ENCODE data around the gene CCDC191. TPM values are rescaled to one million over a fixed set of nuclear protein-coding genes. Genes with fewer than 3 reads are reported as not detected.
A peak's percentile ranks its signal among the peaks of the same experiment; 100 is the strongest.

CCDC191 gene
- total RNA-seq, 2 experiments from 2014 or later = 3.6 to 3.7 TPM

DNA sequence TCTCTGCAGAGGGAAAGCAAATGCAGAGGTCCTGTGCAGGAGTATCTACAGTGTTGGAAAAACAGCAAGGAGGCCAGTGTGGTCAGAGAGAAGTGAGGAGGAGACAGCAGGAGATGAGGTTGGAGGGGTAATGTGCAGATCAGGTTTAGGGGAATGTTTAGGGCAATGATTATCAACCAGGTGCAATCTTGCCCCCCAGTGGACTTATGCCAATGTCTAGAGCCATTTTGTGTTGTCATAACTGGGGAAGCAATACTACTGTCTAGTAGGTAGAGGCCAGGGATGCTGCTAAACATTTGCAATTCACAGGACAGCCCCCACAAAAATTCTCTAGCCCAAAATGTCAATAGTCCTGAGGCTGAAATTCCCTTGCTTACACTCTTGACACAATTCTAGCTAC, 13.1 kb downstream of the CCDC191 start:
- TF ChIP-seq, protein P1, sequence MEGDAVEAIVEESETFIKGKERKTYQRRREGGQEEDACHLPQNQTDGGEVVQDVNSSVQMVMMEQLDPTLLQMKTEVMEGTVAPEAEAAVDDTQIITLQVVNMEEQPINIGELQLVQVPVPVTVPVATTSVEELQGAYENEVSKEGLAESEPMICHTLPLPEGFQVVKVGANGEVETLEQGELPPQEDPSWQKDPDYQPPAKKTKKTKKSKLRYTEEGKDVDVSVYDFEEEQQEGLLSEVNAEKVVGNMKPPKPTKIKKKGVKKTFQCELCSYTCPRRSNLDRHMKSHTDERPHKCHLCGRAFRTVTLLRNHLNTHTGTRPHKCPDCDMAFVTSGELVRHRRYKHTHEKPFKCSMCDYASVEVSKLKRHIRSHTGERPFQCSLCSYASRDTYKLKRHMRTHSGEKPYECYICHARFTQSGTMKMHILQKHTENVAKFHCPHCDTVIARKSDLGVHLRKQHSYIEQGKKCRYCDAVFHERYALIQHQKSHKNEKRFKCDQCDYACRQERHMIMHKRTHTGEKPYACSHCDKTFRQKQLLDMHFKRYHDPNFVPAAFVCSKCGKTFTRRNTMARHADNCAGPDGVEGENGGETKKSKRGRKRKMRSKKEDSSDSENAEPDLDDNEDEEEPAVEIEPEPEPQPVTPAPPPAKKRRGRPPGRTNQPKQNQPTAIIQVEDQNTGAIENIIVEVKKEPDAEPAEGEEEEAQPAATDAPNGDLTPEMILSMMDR (IDR thresholded peaks at IDR 0.05) = no peak
- Mint-ChIP-seq H3K27ac (no peak overlapping the region), H3K9me3 (no peaks in the 10 kb centered on the region), H3K4me1 (ENCODE audit: low read depth) (no peaks in the 10 kb centered on the region), H3K27me3 (no peaks in the 10 kb centered on the region), H3K4me3 (no peak overlapping the region), H3K36me3 (ENCODE audit: low read depth) (peaks cover 3% of the 10 kb centered on the region)
- no peak overlapping the region for H3K27ac ChIP-seq (ENCODE audit: low read depth in 1 of 2, low read length in 2 of 2)
- no peaks in the 10 kb centered on the region for H3K4me1 ChIP-seq (ENCODE audit: insufficient read depth, low read length)
- POLR2A ChIA-PET = no interaction called here
- intact Hi-C loops (cut with DNase I, micrococcal nuclease) = no loop called here
- H3K36me3 ChIP-seq (ENCODE audit: insufficient read depth, low read length) = no peaks in the 10 kb centered on the region
- DNase-seq = peak in 1 of 14 experiments; percentile 9
- CTCF ChIA-PET = no interaction called here
- H3K27me3 ChIP-seq (ENCODE audit: control insufficient read depth in 1 of 2, insufficient read depth in 2 of 2, low read length in 2 of 2) = no peaks in the 10 kb centered on the region
- no peak for ATAC-seq (ENCODE audit: poor library complexity)
- no peak overlapping the region for H3K4me3 ChIP-seq (ENCODE audit: low read length)
- no peaks in the 10 kb centered on the region for H3K9me3 ChIP-seq (ENCODE audit: control insufficient read depth in 1 of 2, insufficient read depth in 1 of 2, low read length in 2 of 2)

DNA sequence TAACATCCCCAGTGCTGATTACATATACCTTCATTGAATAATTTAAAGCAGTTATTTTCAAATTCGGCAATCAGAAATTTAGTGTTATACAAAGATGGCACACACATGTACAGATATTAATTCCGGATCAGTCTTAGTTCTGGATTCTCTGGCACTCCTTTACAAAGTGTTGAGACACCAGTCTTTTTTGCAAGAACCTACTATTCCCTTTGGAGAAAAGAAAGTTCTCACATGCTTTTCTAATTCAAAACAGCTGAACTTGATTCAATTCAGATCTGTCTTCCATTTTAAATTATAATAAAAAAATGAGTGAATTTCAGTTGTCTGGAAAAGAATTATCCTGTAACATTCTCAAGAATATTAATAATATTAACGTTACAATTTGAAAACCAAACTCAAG, 20.4 kb downstream of the CCDC191 start:
- no peaks in the 10 kb centered on the region for H3K36me3 ChIP-seq (ENCODE audit: insufficient read depth, low read length)
- no peaks in the 10 kb centered on the region for H3K27me3 ChIP-seq (ENCODE audit: control insufficient read depth in 1 of 2, insufficient read depth in 2 of 2, low read length in 2 of 2)
- Mint-ChIP-seq H3K9me3 (no peaks in the 10 kb centered on the region), H3K27ac (no peak overlapping the region), H3K4me3 (no peak overlapping the region), H3K4me1 (ENCODE audit: low read depth) (no peaks in the 10 kb centered on the region), H3K27me3 (no peaks in the 10 kb centered on the region), H3K36me3 (ENCODE audit: low read depth) (peaks cover 31% of the 10 kb centered on the region)
- H3K9me3 ChIP-seq (ENCODE audit: control insufficient read depth in 1 of 2, insufficient read depth in 1 of 2, low read length in 2 of 2) = no peaks in the 10 kb centered on the region
- CTCF ChIA-PET = no interaction called here
- DNase-seq (no peak), ATAC-seq (ENCODE audit: poor library complexity) (no peak)
- no peaks in the 10 kb centered on the region for H3K4me1 ChIP-seq (ENCODE audit: insufficient read depth, low read length)
- POLR2A ChIA-PET = no interaction called here
- TF ChIP-seq, protein P1 (IDR thresholded peaks at IDR 0.05) = no peak
- no peak overlapping the region for H3K4me3 ChIP-seq (ENCODE audit: low read length)
- H3K27ac ChIP-seq (ENCODE audit: low read depth in 1 of 2, low read length in 2 of 2) = no peak overlapping the region
- intact Hi-C loops (cut with DNase I, micrococcal nuclease) = no loop called here

DNA sequence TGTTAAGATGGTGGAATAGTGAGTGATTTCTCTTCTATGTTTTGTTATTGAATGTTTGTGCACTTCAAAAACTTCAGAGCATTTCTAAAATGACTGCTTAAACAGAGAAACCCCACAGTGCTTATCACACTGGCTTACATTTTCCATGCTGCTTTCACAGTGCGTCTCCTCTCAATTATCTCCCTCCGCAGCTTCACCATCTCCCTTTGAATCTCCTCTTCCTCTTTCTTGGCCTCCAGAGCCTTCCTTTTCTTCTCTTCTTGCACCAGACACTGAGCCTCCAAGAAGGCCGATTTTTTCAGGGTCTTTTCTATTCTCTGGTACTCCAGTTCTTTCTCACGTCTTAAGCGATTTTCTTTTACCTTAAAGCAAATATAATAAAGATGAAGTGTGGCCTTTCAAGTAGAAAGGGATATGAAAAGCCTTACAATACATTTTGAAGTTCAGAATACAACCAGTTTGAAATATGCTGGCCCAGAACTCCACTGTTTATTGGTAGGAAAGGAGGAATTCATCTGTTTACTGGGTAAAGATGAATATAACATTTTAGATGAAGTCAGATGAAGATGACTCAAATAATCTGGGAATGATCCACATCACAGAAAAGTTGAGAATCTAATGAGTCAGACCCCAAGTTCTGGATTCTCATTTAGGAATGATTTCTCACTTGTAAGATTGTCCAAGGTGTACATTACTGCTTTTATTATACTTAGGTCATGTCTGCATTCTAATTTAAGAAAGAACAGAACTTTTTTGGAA, 21.4 kb downstream of the CCDC191 start:
- no peak for DNase-seq
- Histone ChIP-seq H3K36me3 (ENCODE audit: insufficient read depth, low read length) (no peaks in the 10 kb centered on the region), H3K27ac (ENCODE audit: low read depth in 1 of 2, low read length in 2 of 2) (no peak overlapping the region), H3K9me3 (ENCODE audit: control insufficient read depth in 1 of 2, insufficient read depth in 1 of 2, low read length in 2 of 2) (no peaks in the 10 kb centered on the region), H3K4me3 (ENCODE audit: low read length) (no peak overlapping the region), H3K27me3 (ENCODE audit: control insufficient read depth in 1 of 2, insufficient read depth in 2 of 2, low read length in 2 of 2) (no peaks in the 10 kb centered on the region), H3K4me1 (ENCODE audit: insufficient read depth, low read length) (no peaks in the 10 kb centered on the region)
- no peak for ATAC-seq (ENCODE audit: poor library complexity)
- ChIA-PET POLR2A (no interaction called here), CTCF (no interaction called here)
- Mint-ChIP-seq H3K36me3 (ENCODE audit: low read depth) (peaks cover 35% of the 10 kb centered on the region), H3K27me3 (no peaks in the 10 kb centered on the region), H3K4me3 (no peak overlapping the region), H3K27ac (no peak overlapping the region), H3K9me3 (no peaks in the 10 kb centered on the region), H3K4me1 (ENCODE audit: low read depth) (no peaks in the 10 kb centered on the region)
- intact Hi-C loops (cut with DNase I, micrococcal nuclease) = no loop called here
- TF ChIP-seq, protein P1 (IDR thresholded peaks at IDR 0.05) = no peak
